Activated naive CD4-positive, alpha-beta T cell treated with anti-CD3 and anti-CD28 coated beads for 36 hours (primary cell): ENCODE measurements around the gene ANKRD36C. TPM values are rescaled to one million over a fixed set of nuclear protein-coding genes. Genes with fewer than 3 reads are reported as not detected.
"Not testable (repeated sequence)": the region's sequence is repeated elsewhere in the genome, so short reads cannot be mapped to it uniquely, and the experiment has no call there.

Experiments
- CTCF ChIA-PET: fragments of 350-600 bp; sonication (Branson Sonifier 250); formaldehyde crosslinking; loops from one replicate; lab custom pipeline; 2021; ENCODE audit warnings: antibody characterized with exemption; lab: Charles Lee
- DNase-seq: peaks from one replicate; pipeline ENCODE4 v3.0.0-alpha.2; 2020
- H3K27ac Mint-ChIP-seq: one replicate; pipeline ENCODE4 v1.8.0; 2021; ENCODE audit warnings: mild to moderate bottlenecking, mixed read lengths
- H3K27me3 Mint-ChIP-seq: one replicate; pipeline ENCODE4 v1.8.0; 2021; ENCODE audit warnings: low read depth, mixed read lengths
- H3K36me3 Mint-ChIP-seq: one replicate; pipeline ENCODE4 v1.8.0; 2021; ENCODE audit warnings: low read depth, mixed read lengths
- H3K4me1 Mint-ChIP-seq: one replicate; pipeline ENCODE4 v1.8.0; 2021; ENCODE audit warnings: low read depth, mixed read lengths
- H3K4me3 Mint-ChIP-seq: one replicate; pipeline ENCODE4 v1.8.0; 2021; ENCODE audit warnings: mild to moderate bottlenecking, moderate library complexity, mixed read lengths
- H3K9me3 Mint-ChIP-seq: one replicate; pipeline ENCODE4 v1.8.0; 2021; ENCODE audit warnings: mixed read lengths
- intact Hi-C: fragments of 100-400 bp; cut with micrococcal nuclease; formaldehyde crosslinking; loops from one replicate; pipeline ENCODE4 v1.15.1; 2023
- total RNA-seq, 2 experiments: library from RNA; stranded (reverse); gene quantifications; one replicate each; pipeline ENCODE4 v1.2.3, GENCODE V29; 2021

The ANKRD36C gene
- total RNA-seq, 2 experiments from 2014 or later: 23.4 to 27.7 TPM

- H3K27ac Mint-ChIP-seq: no peak overlapping the region
- no peak for DNase-seq
- intact Hi-C loops: no loop called here
- H3K4me3 Mint-ChIP-seq: no peak overlapping the region
- no peaks in the 10 kb centered on the region for H3K4me1 Mint-ChIP-seq
- peaks cover 69% of the 10 kb centered on the region for H3K36me3 Mint-ChIP-seq
- no peaks in the 10 kb centered on the region for H3K27me3 Mint-ChIP-seq
- CTCF ChIA-PET: no interaction called here
- H3K9me3 Mint-ChIP-seq: peaks cover 2% of the 10 kb centered on the region
Measured at GRCh38 chr2:95836151-95836550, 155.5 kb downstream of the ANKRD36C start.

- H3K36me3 Mint-ChIP-seq: peaks cover 74% of the 10 kb centered on the region
- DNase-seq, intact Hi-C loops, H3K9me3 Mint-ChIP-seq, H3K27me3 Mint-ChIP-seq, H3K4me3 Mint-ChIP-seq, H3K27ac Mint-ChIP-seq, H3K4me1 Mint-ChIP-seq, CTCF ChIA-PET: not testable (repeated sequence)
Measured at GRCh38 chr2:95834077-95835013, 157.3 kb downstream of the ANKRD36C start.

- CTCF ChIA-PET, H3K4me3 Mint-ChIP-seq: not testable (repeated sequence)
- H3K9me3 Mint-ChIP-seq: peaks cover 59% of the 10 kb centered on the region
Measured at GRCh38 chr2:95824218-95824617, 167.4 kb downstream of the ANKRD36C start.

GRCh38 chr2:95817521-95817920, 174.1 kb downstream of the ANKRD36C start:
- Mint-ChIP-seq H3K9me3 (peaks cover 60% of the 10 kb centered on the region), H3K36me3 (peaks cover 34% of the 10 kb centered on the region)
- H3K4me3 Mint-ChIP-seq, H3K4me1 Mint-ChIP-seq, intact Hi-C loops, H3K27ac Mint-ChIP-seq, H3K27me3 Mint-ChIP-seq, CTCF ChIA-PET, DNase-seq: not testable (repeated sequence)

More at GRCh38 chr2:95824218-95824617, 167.4 kb downstream of the ANKRD36C start:
- H3K27ac Mint-ChIP-seq, DNase-seq, H3K27me3 Mint-ChIP-seq, H3K4me1 Mint-ChIP-seq, intact Hi-C loops: not testable (repeated sequence)
- H3K36me3 Mint-ChIP-seq: peaks cover 41% of the 10 kb centered on the region

- H3K4me3 Mint-ChIP-seq, intact Hi-C loops, H3K27ac Mint-ChIP-seq, CTCF ChIA-PET, DNase-seq, H3K27me3 Mint-ChIP-seq, H3K4me1 Mint-ChIP-seq: not testable (repeated sequence)
- Mint-ChIP-seq H3K36me3 (peaks cover 35% of the 10 kb centered on the region), H3K9me3 (peaks cover 37% of the 10 kb centered on the region)
Measured at GRCh38 chr2:95813311-95813710, 178.3 kb downstream of the ANKRD36C start.

GRCh38 chr2:95799892-95800291, 191.7 kb downstream of the ANKRD36C start:
- Mint-ChIP-seq H3K4me1 (no peaks in the 10 kb centered on the region), H3K4me3 (no peak overlapping the region), H3K27me3 (no peaks in the 10 kb centered on the region), H3K27ac (no peak overlapping the region), H3K36me3 (peaks cover 8% of the 10 kb centered on the region), H3K9me3 (peaks cover 31% of the 10 kb centered on the region)
- DNase-seq: no peak
- CTCF ChIA-PET: no interaction called here
- intact Hi-C loops: no loop called here

- H3K4me3 Mint-ChIP-seq, H3K4me1 Mint-ChIP-seq, DNase-seq, intact Hi-C loops, H3K27me3 Mint-ChIP-seq, H3K27ac Mint-ChIP-seq, H3K36me3 Mint-ChIP-seq: not testable (repeated sequence)
- peaks cover 26% of the 10 kb centered on the region for H3K9me3 Mint-ChIP-seq
- CTCF ChIA-PET: interaction anchor here (0.6 kb wide), 1 partner anchor 10 kb away, joined by 4 read pairs; no protein-coding TSS in a partner anchor
Measured at GRCh38 chr2:95799147-95799889, 192.3 kb downstream of the ANKRD36C start.

GRCh38 chr2:95796249-95797099, 195.2 kb downstream of the ANKRD36C start:
- CTCF ChIA-PET, H3K27ac Mint-ChIP-seq: not testable (repeated sequence)

GRCh38 chr2:95793970-95794369, 197.7 kb downstream of the ANKRD36C start:
- DNase-seq, H3K27me3 Mint-ChIP-seq, H3K4me1 Mint-ChIP-seq, H3K9me3 Mint-ChIP-seq, H3K4me3 Mint-ChIP-seq, CTCF ChIA-PET, H3K36me3 Mint-ChIP-seq, H3K27ac Mint-ChIP-seq, intact Hi-C loops: not testable (repeated sequence)

More at GRCh38 chr2:95796249-95797099, 195.2 kb downstream of the ANKRD36C start:
- H3K36me3 Mint-ChIP-seq, DNase-seq, intact Hi-C loops, H3K27me3 Mint-ChIP-seq, H3K4me1 Mint-ChIP-seq, H3K4me3 Mint-ChIP-seq: not testable (repeated sequence)
- H3K9me3 Mint-ChIP-seq: peaks cover 17% of the 10 kb centered on the region

GRCh38 chr2:95790180-95790579, 201.4 kb downstream of the ANKRD36C start:
- H3K36me3 Mint-ChIP-seq, H3K4me3 Mint-ChIP-seq, H3K27ac Mint-ChIP-seq, DNase-seq, H3K4me1 Mint-ChIP-seq, H3K9me3 Mint-ChIP-seq, H3K27me3 Mint-ChIP-seq, CTCF ChIA-PET, intact Hi-C loops: not testable (repeated sequence)

- DNase-seq, intact Hi-C loops, H3K27me3 Mint-ChIP-seq, CTCF ChIA-PET, H3K27ac Mint-ChIP-seq, H3K9me3 Mint-ChIP-seq, H3K4me3 Mint-ChIP-seq, H3K4me1 Mint-ChIP-seq, H3K36me3 Mint-ChIP-seq: not testable (repeated sequence)
Measured at GRCh38 chr2:95789385-95789784, 202.2 kb downstream of the ANKRD36C start.

GRCh38 chr2:95788642-95789041, 203.0 kb downstream of the ANKRD36C start:
- H3K4me3 Mint-ChIP-seq, H3K9me3 Mint-ChIP-seq, H3K4me1 Mint-ChIP-seq, intact Hi-C loops, H3K27me3 Mint-ChIP-seq, H3K36me3 Mint-ChIP-seq, CTCF ChIA-PET, DNase-seq, H3K27ac Mint-ChIP-seq: not testable (repeated sequence)
